Rectal smooth muscle tissue (tissue), 1 donor: ENCODE results near the gene VENTX.
"Not testable (repeated sequence)": the region's sequence is repeated elsewhere in the genome, so short reads cannot be mapped to it uniquely, and the experiment has no call there.

Source experiments
- H3K27ac ChIP-seq: one replicate; pipeline ENCODE4 v1.7.0; 2013; ENCODE audit warnings: low read depth, low read length, inconsistent platforms
- H3K27me3 ChIP-seq: one replicate; pipeline ENCODE4 v1.7.0; 2013; ENCODE audit warnings: low read length; ENCODE audit not compliant: control insufficient read depth, insufficient read depth
- H3K36me3 ChIP-seq: one replicate; pipeline ENCODE4 v1.7.0; 2013; ENCODE audit warnings: low read length; ENCODE audit not compliant: control insufficient read depth, insufficient read depth
- H3K4me1 ChIP-seq: one replicate; pipeline ENCODE4 v1.7.0; 2013; ENCODE audit warnings: low read length; ENCODE audit not compliant: control insufficient read depth, insufficient read depth
- H3K4me3 ChIP-seq: one replicate; pipeline ENCODE4 v1.7.0; 2013; ENCODE audit warnings: low read length
- H3K9ac ChIP-seq: one replicate; pipeline ENCODE4 v1.7.0; 2013; ENCODE audit warnings: low read length

VENTX gene

DNA sequence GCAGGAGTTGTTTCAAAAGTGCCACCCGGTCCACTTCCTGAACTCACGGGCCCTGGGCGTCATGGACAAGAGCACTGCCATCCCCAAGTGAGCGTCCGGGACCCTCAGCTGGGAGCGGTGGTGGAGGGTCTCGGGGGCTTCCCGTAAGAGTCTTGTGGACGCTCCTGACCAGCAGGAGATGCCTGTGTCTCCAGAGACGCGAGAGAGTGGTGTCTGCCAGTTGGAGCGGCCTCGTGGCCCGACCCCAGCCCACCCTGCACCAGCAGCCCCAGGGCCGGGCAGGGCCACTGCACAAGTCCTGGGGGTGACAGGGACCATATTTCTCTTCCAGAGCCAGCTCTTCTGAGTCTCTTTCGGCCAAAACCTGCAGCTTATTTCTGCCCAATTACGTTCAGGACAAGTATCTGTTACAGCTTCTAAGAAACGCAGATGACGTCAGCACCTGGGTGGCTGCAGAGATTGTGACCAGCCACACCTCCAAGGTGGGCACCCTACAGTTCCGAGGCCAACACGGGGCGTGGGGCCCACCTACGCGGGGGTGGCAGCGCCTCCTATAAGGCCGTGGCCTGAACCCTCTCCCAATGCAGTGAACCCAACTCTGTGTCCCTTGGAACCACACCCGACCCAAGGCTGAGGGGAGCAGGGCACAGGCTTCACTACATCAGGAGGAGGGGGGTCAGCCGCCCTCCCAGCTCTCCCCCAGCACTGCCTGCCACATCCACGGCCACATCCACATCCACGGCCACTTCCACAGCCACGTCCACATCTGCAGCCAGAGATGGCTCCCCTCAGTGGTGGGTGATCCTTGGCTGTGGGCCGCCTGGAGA is 23.8 kb upstream of the VENTX start:
- Histone ChIP-seq H3K4me3 (no peak overlapping the region), H3K27ac (no peak overlapping the region), H3K4me1 (no peaks in the 10 kb centered on the region), H3K9ac (no peak overlapping the region), H3K36me3 (no peaks in the 10 kb centered on the region), H3K27me3 (peaks cover 3% of the 10 kb centered on the region)

DNA sequence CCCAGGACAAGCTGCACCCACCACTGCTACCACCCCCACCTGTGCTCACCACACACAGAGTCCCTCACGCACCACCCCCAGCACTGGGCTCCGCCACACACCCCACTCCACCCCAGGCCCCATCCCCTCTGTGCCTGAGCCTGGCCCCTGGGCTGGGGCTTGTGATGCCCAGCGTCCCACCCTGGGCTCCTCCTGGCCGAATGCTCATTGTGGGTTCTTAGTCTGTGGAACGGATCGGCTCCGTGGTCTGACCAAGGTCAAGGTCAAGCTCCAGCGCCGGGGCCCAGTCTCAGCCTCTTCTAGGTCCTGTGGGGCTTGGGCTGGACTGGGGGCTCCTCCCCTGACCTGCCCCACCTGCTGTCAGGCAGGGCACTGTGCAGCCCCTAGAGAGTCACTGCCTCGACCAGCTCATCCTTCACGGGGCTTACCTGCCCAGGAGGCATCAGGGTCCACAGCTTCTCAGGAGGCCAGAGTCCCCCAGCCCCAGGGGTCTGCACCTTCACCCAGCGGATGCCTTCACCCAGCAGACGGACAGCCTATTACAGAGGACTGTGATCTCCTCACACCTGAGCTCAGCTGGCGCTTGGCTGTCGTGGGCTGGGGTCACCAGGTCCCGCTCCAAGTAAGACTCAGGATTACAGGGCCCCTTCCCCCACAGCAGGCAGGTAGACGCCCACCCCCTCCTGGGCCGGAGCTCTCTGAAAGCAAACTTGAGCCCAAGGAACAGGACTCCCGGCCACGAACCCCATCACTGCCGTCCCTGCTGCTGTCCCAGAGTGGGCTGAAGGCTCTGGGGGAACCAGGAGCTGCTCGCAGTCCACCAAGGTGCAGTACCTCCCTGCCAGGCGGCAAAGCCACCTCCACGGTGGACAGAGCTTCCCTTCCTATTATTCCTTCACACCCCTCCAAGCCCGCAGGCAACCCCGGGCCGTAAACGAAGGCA is 22.9 kb upstream of the VENTX start:
- Histone ChIP-seq H3K36me3 (no peaks in the 10 kb centered on the region), H3K4me3 (no peak overlapping the region), H3K9ac (no peak overlapping the region), H3K27ac (no peak overlapping the region), H3K27me3 (peaks cover 3% of the 10 kb centered on the region), H3K4me1 (no peaks in the 10 kb centered on the region)

DNA sequence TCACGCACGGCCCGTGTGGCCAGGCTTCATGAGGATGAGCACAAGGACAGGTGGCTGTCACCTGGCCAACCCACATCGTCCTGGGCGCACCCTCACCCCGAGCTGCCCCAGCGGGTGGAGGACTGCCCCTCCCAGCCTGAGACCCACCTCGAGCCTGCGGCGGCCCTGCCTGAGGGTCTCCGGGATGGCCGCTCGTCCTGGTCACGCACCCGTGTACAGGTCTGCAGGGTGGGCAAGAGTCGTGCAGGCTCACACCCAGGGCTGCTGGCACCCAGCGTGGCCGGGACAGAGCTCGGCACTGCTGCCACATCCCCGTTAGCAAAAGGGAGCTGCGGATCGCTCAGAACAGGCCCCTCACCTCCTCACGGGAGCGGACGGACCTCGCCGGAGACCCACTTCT is 22.1 kb upstream of the VENTX start:
- peaks cover 3% of the 10 kb centered on the region for H3K27me3 ChIP-seq
- no peak overlapping the region for H3K9ac ChIP-seq

DNA sequence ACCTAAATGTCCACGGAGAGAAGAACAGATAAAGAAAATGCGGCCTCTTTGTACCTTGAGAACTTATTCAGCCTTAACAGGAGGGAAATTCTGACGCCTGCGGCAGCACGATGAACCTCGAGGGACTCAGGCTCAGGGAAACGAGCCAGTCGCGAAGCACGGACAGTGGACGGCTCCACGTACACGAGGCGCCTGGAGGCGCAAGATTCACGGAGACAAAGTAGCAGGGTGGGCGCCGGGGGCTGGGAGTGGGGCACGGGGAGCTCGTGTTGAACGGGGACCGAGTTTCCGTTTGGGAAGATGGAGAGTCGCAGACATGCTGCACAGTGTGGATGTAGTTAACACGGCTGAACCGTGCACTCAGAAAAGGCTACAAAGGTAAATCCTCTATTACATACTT is 20.9 kb upstream of the VENTX start:
- no peaks in the 10 kb centered on the region for H3K4me1 ChIP-seq
- no peaks in the 10 kb centered on the region for H3K36me3 ChIP-seq
- no peak overlapping the region for H3K4me3 ChIP-seq
- peaks cover 8% of the 10 kb centered on the region for H3K27me3 ChIP-seq
- no peak overlapping the region for H3K27ac ChIP-seq
- H3K9ac ChIP-seq = no peak overlapping the region

More for the DNA sequence above, 22.1 kb upstream of the VENTX start:
- Histone ChIP-seq H3K36me3 (no peaks in the 10 kb centered on the region), H3K4me1 (no peaks in the 10 kb centered on the region), H3K4me3 (no peak overlapping the region), H3K27ac (no peak overlapping the region)

DNA sequence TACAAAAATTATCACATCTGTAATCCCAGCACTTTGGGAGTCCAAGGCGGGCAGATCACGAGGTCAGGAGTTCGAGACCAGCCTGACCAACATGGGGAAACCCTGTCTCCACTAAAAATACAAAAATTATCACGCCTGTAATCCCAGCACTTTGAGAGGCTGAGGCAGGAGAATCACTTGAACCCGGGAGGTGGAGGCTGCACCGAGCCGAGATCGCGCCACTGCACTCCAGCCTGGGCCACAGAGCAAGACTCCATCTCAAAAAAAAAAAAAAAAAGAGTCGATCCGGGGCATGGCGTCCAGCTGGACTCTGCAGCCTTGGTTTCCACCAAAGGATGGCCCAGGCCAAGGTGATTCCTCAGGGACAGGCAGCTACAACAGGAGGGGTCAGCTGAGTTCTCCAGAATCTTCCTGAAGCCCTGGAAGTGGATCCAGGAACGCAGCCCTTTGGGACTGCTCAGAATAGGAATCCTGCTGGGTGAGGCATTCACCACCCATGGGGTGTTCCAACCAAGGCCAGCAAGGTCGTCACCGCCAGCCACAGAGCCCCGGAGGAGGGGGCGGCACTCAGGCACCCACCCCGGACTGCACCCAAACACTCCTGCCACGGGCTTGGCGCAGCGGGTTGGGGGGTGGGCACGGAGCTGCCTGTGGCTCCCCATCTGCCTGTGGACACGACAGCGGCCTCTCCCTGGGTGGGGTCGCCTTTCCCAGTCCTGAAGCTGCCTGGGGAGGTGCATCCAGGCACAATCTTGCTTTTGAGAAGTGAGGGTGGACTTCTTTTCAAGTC is 19.7 kb upstream of the VENTX start:
- Histone ChIP-seq H3K4me3 (no peak overlapping the region), H3K4me1 (no peaks in the 10 kb centered on the region), H3K36me3 (no peaks in the 10 kb centered on the region), H3K27me3 (peaks cover 8% of the 10 kb centered on the region), H3K27ac (no peak overlapping the region), H3K9ac (no peak overlapping the region)

DNA sequence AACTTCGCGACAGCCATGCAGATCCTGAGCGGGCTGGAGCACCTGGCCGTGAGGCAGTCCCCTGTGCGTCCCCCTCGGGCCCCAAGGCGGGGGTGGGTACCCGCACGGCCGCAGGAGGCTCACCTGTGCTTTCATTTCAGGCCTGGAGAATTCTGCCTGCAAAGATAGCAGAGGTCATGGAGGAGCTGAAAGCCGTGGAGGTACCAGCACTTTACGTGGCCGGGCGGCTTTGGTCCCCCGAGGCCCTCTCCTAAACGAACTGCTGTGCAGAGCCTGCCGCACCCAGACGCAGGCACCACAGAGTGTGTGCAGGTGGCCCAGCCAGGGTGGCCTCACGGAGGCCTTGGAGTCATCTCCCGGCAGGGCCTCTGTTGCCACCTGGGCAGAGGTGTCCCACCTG is 18.8 kb upstream of the VENTX start:
- Histone ChIP-seq H3K4me3 (no peak overlapping the region), H3K4me1 (no peaks in the 10 kb centered on the region), H3K27me3 (peaks cover 8% of the 10 kb centered on the region), H3K9ac (no peak overlapping the region), H3K36me3 (no peaks in the 10 kb centered on the region), H3K27ac (no peak overlapping the region)

DNA sequence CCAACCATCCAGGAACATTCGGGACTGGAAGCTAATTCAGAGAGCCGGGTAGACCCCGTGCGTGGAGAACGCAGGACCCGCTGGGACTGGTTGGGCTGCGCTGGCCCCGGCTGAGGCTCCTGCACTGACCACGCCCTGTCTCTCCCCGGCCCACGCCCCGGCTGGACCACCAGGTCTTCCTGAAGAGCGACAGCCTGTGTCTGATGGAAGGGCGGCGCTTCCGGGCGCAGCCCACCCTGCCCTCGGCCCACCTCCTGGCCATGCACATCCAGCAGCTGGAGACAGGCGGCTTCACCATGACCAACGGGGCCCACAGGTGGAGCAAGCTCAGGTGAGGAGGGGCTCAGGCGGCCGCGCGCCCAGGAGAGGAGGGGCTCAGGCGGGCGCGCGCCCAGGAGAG is 17.9 kb upstream of the VENTX start:
- H3K4me1 ChIP-seq = no peaks in the 10 kb centered on the region
- H3K4me3 ChIP-seq = no peak overlapping the region
- peaks cover 5% of the 10 kb centered on the region for H3K27me3 ChIP-seq
- no peak overlapping the region for H3K27ac ChIP-seq
- no peak overlapping the region for H3K9ac ChIP-seq
- H3K36me3 ChIP-seq = no peaks in the 10 kb centered on the region

DNA sequence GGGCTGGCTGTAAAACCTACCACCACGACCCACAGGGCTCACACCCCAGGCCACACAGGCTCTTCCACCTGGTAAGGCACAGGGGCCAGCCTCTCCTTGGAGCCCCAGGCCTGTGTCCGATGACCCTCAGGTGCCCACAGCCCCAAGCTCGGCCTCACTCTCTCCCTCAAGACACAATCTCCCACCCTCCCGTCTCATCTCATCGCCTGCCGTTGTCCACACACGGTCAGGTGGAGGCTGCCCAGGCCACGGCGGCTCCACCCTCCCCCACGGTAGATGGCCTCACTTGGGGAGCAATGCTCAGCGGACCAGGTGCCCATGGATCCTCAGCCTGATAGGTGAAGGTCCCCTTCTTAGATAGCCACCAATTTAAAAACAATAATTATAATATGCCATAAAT is 16.3 kb upstream of the VENTX start:
- no peak overlapping the region for H3K27ac ChIP-seq
- peaks cover 5% of the 10 kb centered on the region for H3K27me3 ChIP-seq
- no peaks in the 10 kb centered on the region for H3K36me3 ChIP-seq
- H3K9ac ChIP-seq = no peak overlapping the region
- H3K4me1 ChIP-seq = no peaks in the 10 kb centered on the region
- no peak overlapping the region for H3K4me3 ChIP-seq

DNA sequence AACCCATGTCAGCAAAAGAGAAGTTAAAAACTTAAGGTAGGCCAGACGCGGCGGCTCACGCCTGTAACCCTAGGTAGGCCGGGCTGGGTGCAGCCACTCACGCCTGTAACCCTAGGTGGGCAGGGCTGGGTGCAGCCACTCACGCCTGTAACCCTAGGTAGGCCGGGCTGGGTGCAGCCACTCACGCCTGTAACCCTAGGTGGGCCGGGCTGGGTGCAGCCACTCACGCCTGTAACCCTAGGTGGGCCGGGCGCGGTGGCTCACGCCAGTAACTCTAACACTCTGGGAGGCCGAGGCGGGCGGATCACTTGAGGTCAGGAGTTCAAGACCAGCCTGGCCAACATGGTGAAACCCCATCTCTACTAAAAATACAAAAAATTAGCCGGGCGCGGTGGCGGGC is 15.9 kb upstream of the VENTX start:
- H3K27me3 ChIP-seq, H3K4me3 ChIP-seq, H3K4me1 ChIP-seq, H3K36me3 ChIP-seq, H3K27ac ChIP-seq, H3K9ac ChIP-seq: not testable (repeated sequence)

DNA sequence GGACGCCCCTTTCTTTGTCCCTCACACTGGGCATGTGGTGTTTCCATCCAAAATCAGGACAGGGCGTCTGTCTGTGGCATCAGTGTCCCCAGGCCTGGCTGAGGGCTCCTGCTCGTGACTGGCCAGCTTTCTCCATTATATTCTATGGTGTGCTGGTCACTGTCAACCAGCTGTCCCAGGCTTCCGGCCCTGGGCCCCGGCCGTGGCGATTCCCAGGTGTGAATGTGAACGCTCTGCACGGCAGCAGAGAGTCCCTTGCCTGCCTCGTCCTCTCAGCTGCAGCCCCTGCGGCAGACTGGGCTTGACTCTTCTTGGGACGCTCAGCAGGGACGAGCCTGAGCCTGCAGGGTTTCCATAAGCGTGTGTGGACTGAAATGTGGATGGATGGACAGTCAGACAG is 13.6 kb upstream of the VENTX start:
- Histone ChIP-seq H3K9ac (no peak overlapping the region), H3K27me3 (peaks cover 5% of the 10 kb centered on the region), H3K4me1 (no peaks in the 10 kb centered on the region), H3K27ac (no peak overlapping the region), H3K36me3 (no peaks in the 10 kb centered on the region), H3K4me3 (no peak overlapping the region)

DNA sequence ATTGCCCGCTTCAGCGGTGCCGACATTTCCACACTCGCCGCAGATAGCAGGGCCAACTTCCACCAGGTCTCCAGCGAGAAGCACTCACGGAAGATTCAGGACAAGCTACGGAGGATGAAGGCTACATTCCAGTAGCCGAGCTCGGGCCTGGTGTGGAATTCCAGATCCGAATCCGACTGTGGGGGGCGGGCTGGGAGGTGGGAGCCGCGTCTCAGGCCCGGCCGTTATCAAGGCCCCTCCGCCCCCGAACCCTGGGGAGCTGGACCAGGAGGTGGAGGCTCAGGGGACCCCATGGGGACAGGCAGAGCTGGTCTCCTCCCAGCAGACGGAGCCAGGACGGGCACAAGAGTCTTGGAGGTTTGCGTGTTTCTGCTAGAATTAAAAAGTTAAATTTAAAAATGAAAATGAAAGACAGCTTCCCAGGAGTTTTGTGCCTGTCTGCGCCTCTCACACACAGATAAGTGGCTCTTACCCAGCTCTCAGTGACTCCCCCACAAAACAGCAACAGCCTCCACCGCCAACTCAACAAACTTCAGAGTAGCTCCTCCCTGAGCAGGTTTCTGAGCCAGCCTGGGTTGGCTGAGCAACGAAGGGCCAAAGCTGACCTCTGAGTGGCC is 12.8 kb upstream of the VENTX start:
- no peak overlapping the region for H3K27ac ChIP-seq
- no peaks in the 10 kb centered on the region for H3K36me3 ChIP-seq
- no peak overlapping the region for H3K4me3 ChIP-seq
- no peak overlapping the region for H3K9ac ChIP-seq
- H3K27me3 ChIP-seq = peaks cover 5% of the 10 kb centered on the region
- H3K4me1 ChIP-seq = no peaks in the 10 kb centered on the region

DNA sequence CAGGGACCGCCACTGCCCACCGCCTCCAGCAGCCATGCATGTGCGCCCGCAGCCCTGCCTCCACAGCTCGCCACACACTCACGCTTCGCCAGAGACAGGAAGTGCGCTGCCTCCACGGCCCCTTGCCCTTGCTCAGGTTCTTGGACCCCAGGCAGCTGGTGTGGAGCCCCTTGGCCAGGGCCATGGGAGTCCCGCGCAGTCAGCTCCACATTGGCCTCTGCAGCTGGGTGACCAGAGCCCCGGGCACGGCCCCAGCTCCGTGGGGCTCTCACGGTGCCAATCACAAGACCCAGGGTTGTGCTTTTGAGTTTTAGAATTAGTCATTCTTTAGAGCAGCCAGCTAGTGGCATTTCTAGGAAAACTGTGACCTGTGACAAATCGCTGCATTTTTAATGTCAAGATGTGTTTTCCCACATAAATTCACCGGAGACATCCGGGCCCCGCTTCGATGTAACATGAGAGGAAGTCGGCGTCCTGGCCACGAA is 11.9 kb upstream of the VENTX start:
- Histone ChIP-seq H3K4me1 (no peaks in the 10 kb centered on the region), H3K27ac (no peak overlapping the region), H3K27me3 (peaks cover 3% of the 10 kb centered on the region)

More for the DNA sequence above, 11.9 kb upstream of the VENTX start:
- H3K9ac ChIP-seq = no peak overlapping the region
- no peak overlapping the region for H3K4me3 ChIP-seq
- no peaks in the 10 kb centered on the region for H3K36me3 ChIP-seq
